Measurements from ENCODE around the gene SPTB.

SPTB gene

GRCh38 chr14:64732066-64732465, 147.6 kb downstream of the SPTB start:
- TF ChIP-seq, protein P1, sequence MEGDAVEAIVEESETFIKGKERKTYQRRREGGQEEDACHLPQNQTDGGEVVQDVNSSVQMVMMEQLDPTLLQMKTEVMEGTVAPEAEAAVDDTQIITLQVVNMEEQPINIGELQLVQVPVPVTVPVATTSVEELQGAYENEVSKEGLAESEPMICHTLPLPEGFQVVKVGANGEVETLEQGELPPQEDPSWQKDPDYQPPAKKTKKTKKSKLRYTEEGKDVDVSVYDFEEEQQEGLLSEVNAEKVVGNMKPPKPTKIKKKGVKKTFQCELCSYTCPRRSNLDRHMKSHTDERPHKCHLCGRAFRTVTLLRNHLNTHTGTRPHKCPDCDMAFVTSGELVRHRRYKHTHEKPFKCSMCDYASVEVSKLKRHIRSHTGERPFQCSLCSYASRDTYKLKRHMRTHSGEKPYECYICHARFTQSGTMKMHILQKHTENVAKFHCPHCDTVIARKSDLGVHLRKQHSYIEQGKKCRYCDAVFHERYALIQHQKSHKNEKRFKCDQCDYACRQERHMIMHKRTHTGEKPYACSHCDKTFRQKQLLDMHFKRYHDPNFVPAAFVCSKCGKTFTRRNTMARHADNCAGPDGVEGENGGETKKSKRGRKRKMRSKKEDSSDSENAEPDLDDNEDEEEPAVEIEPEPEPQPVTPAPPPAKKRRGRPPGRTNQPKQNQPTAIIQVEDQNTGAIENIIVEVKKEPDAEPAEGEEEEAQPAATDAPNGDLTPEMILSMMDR (IDR thresholded peaks at IDR 0.05; ENCODE audit: extremely low read depth, insufficient read depth, missing control alignments): no peak
- DNase-seq (ENCODE audit: low spot score): no peak
- in situ Hi-C loops (cut with MboI; ENCODE audit: low pct_unique_long_range_greater_than_20kb, low sequenced_read_pairs, unreplicated experiment): no loop called here

GRCh38 chr14:64731141-64731581, 148.5 kb downstream of the SPTB start:
- TF ChIP-seq, protein P1 (IDR thresholded peaks at IDR 0.05; ENCODE audit: extremely low read depth, insufficient read depth, missing control alignments): no peak
- no peak for DNase-seq (ENCODE audit: low spot score)
- in situ Hi-C loops (cut with MboI; ENCODE audit: low pct_unique_long_range_greater_than_20kb, low sequenced_read_pairs, unreplicated experiment): no loop called here

DNA sequence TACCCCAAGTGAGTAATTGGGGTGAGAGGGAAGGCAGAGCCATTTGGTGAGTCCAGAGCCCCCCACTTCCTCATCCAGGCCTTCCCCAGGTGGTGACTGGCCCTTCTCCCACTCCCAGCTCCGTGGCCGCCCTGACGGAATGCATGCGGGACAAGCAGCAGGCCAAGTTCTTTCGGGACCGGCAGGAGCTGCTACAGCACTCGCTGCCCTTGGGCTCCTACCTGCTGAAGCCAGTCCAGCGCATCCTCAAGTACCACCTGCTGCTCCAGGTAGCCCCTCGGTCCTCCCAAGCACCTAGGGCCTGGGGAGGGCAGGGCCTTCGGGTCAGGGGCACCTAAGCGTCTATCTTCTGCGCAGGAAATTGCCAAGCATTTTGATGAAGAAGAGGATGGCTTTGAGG, 149.0 kb downstream of the SPTB start:
- DNase-seq (ENCODE audit: low spot score): no peak
- in situ Hi-C loops (cut with MboI; ENCODE audit: low pct_unique_long_range_greater_than_20kb, low sequenced_read_pairs, unreplicated experiment): no loop called here
- TF ChIP-seq, protein P1 (IDR thresholded peaks at IDR 0.05; ENCODE audit: extremely low read depth, insufficient read depth, missing control alignments): no peak

DNA sequence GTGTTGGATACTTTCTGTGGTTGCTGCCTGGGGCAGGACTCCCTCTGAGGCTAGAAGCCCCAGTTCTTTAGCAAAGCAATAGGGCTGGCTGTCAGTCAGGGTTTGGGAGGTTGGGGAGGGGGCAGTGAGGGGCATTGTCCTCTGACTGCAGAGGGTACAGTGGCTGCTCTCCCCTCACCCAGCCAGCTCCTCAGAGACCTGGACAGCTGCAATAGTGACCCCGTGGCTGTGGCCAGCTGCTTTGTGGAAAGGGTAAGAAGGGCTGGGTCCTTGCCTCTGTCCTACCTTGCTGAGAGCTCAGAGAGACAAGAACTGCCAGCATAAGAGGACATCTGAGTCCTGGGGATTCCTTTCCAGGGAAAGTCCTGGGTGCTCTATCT, 149.7 kb downstream of the SPTB start:
- in situ Hi-C loops (cut with MboI; ENCODE audit: low pct_unique_long_range_greater_than_20kb, low sequenced_read_pairs, unreplicated experiment): no loop called here
- TF ChIP-seq, protein P1 (IDR thresholded peaks at IDR 0.05; ENCODE audit: extremely low read depth, insufficient read depth, missing control alignments): no peak
- DNase-seq (ENCODE audit: low spot score): no peak

DNA sequence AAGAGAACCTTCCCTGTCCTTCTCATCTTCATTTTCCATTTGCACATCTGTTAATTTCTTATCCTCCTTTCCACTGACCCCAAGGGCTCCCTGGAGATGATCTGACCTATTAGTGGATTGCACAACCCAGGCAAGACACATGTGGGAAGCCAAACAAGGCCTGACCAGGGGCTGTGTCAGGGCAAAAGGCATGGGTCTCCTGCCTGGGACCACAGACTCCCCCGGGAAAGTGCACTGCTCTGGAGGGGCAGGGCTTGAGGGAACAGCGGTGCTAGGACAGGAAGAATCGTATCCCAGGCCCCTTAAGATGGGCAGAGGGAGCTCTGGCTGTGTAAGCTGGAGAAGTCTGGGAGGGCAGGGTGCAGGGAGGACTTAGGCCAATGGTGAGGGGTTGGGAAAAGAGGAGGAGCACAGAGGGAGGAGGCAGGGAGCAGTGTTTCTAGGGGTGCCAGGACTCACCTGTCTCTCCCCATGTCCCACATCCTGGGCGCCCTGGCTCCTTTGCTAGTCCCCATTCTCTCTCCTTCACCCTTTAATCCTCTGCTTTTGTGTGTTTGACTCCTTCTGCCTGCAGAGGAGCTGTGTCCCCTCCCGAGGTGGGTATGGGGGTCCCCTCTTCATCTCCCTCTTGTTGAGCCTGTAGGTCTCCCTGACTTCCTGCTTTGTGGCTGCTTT, 150.2 kb downstream of the SPTB start:
- DNase-seq (ENCODE audit: low spot score): no peak
- TF ChIP-seq, protein P1 (IDR thresholded peaks at IDR 0.05; ENCODE audit: extremely low read depth, insufficient read depth, missing control alignments): no peak
- in situ Hi-C loops (cut with MboI; ENCODE audit: low pct_unique_long_range_greater_than_20kb, low sequenced_read_pairs, unreplicated experiment): no loop called here

DNA sequence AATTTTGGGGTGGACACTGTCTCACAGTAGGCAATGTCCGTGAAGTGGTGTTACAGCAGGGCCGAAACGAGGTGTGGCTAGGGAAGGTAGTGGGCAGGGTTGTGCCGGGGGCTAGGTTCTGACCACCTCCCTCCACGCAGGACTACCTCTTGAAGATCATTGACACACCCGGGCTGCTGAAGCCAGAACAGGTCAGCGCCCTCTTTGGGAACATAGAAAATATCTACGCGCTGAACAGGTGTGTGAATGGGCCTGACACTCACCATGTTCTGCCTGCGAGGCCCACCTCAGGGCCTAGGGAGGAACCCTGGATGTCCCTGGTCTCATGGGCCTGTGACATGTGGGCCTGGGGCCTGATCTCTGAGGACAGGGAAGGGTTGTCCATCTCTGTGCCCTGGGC, 150.9 kb downstream of the SPTB start:
- DNase-seq (ENCODE audit: low spot score): no peak
- in situ Hi-C loops (cut with MboI; ENCODE audit: low pct_unique_long_range_greater_than_20kb, low sequenced_read_pairs, unreplicated experiment): no loop called here
- TF ChIP-seq, protein P1 (IDR thresholded peaks at IDR 0.05; ENCODE audit: extremely low read depth, insufficient read depth, missing control alignments): no peak
